Omental fat pad (tissue), 4 donors: Measurements from ENCODE around the gene FRAS1. TPM values are rescaled to one million over a fixed set of nuclear protein-coding genes. Genes with fewer than 3 reads are reported as not detected.

Source experiments
- ATAC-seq: fragments of 150-250 bp; one replicate; pipeline ENCODE4 v1.9.1; 2016; ENCODE audit warnings: mild to moderate bottlenecking, moderate library complexity; ENCODE audit not compliant: low FRiP score
- DNase-seq: peaks from one replicate; pipeline ENCODE4 v3.0.0-alpha.2; 2019; ENCODE audit warnings: low spot score
- total RNA-seq, 4 donors: library from RNA; depleted of rRNA; stranded (reverse); fragments of >200 nt; gene quantifications; one replicate each; pipeline ENCODE4 v1.1.0, GENCODE V29; 2016
- TF ChIP-seq, protein P1 (sequence below), 3 donors: fragments of 450-650 bp; IDR thresholded peaks; one replicate each; pipeline ENCODE4 v1.5.1; 2016 to 2017; ENCODE audit warnings: antibody characterized with exemption in 3 of 3, mild to moderate bottlenecking in 3 of 3, moderate library complexity in 2 of 3

Gene FRAS1
- total RNA-seq, 4 donors from 2014 or later = 0.47 to 40.5 (median 7.7) TPM

DNA sequence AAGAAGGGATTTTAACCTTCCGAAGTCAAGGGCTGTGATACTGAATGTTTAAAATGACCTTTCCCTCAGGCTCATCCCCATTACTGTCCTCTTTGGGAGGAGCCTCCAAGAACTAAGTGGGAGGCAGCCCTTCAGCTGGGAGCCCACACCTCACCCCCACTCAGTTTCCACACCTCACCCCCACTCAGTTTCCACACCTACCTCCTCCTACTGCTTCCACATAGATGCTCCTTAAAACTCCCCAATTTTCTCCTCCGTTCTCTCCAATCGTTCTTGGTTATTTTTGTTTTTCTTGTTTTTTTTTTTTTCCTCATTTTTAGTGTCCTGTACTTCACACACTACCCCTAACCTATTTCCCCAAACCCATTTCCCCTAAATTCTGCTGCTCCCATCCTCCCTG lies 462.8 kb downstream of the FRAS1 start:
- ATAC-seq = no peak
- TF ChIP-seq, protein P1, sequence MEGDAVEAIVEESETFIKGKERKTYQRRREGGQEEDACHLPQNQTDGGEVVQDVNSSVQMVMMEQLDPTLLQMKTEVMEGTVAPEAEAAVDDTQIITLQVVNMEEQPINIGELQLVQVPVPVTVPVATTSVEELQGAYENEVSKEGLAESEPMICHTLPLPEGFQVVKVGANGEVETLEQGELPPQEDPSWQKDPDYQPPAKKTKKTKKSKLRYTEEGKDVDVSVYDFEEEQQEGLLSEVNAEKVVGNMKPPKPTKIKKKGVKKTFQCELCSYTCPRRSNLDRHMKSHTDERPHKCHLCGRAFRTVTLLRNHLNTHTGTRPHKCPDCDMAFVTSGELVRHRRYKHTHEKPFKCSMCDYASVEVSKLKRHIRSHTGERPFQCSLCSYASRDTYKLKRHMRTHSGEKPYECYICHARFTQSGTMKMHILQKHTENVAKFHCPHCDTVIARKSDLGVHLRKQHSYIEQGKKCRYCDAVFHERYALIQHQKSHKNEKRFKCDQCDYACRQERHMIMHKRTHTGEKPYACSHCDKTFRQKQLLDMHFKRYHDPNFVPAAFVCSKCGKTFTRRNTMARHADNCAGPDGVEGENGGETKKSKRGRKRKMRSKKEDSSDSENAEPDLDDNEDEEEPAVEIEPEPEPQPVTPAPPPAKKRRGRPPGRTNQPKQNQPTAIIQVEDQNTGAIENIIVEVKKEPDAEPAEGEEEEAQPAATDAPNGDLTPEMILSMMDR (IDR thresholded peaks at IDR 0.05) = no peak

DNA sequence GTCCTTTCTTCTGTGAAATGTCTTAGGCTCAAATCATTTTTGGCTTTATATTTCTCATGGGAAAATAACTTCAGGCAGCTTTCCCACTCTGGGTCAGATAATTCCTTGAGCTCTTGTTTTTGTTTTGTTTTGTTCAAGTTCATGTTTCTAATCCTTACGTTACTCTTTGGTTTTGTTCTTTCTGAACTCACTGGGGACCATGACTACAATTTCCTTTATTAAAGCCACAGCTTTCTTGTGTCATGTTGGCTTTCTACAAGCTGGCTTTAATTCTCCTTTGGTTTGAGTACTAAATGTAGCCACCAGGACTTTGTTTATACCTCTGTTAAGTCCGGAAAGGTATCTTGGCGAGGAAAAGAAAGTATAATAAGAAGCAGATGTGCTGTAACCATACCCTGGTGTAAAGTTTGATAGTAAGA lies 463.7 kb downstream of the FRAS1 start:
- TF ChIP-seq, protein P1 (IDR thresholded peaks at IDR 0.05) = no peak
- ATAC-seq (no peak), DNase-seq (no peak)

More for the DNA sequence above, 462.8 kb downstream of the FRAS1 start:
- no peak for DNase-seq

DNA sequence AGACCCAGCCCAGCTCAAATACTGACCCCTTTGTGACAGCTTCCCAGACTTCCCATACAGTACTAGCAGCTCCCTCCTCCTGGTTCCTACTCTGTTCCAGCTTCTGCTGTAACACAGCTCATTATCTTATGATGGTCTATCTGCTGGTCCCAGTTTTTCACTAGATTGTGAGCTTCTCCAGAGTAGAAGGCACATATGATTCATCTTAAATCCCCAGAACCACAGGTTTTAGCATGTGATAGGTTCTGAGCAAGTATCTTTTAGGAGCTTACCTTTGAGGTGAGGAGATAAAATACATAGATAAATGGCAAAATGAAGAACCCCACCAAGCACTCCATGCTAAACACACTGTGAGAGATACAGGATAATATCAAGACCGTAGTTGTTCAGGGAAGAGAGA lies 466.9 kb downstream of the FRAS1 start:
- TF ChIP-seq, protein P1 (IDR thresholded peaks at IDR 0.05) = no peak
- ATAC-seq (no peak), DNase-seq (no peak)

DNA sequence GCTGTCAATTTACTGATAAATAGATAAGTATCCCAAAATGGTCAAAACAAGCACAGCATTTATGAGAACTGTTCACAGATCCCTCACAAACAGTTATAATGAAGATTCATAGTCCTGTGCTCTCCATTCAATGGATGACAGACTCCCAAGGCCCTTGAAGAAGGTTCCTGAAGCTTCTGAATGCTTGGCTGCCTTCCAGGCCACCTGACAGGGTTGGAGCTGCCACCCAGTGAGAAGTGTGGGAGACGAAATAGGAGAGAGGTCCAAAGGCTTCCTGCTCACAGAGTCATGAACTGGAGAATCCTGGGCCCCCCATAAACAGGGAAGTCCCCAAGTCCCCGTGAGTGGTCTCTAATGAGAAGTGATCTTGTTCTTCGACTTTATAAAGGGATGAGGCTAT lies 468.4 kb downstream of the FRAS1 start:
- TF ChIP-seq, protein P1 (IDR thresholded peaks at IDR 0.05) = no peak
- ATAC-seq (no peak), DNase-seq (no peak)

DNA sequence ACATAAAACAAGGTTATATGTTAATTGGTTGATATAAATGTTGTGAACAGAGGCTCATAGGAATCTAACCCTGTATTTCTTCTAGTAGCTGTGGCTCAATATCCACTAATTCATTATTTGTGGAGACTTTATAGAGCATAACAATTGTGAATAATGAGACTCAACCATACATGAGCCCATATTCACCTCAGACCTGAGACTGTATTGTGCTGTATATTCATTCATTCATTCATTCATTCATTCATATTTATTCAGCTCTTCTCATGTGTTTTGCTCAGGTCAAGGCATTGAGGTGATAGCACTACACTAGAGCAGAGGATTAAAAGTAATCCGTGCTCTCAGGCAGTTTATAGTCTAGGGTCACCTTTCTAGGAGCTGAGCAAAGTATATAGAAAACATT lies 470.0 kb downstream of the FRAS1 start:
- DNase-seq (no peak), ATAC-seq (no peak)
- TF ChIP-seq, protein P1 (IDR thresholded peaks at IDR 0.05) = no peak

DNA sequence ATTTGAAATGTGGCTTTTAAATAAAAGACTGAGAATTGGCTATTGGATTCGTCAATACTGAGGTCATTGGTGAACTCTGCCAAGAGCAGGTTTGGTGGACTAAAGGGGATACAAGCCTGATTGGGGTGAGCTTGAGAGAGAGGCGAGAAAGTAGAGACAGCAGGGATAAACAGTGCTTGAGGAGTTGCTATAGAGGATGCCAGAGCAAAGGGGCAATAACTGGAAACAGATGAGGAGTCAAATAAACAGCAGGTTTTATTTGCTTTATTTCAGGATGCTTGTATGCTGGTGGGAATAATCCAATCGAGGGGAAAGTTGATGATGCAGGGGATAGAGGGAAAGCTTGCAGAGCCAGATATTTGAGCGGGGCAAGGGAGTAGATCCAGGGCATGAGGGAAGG lies 470.4 kb downstream of the FRAS1 start:
- TF ChIP-seq, protein P1 (IDR thresholded peaks at IDR 0.05) = no peak
- no peak for ATAC-seq
- DNase-seq = no peak

DNA sequence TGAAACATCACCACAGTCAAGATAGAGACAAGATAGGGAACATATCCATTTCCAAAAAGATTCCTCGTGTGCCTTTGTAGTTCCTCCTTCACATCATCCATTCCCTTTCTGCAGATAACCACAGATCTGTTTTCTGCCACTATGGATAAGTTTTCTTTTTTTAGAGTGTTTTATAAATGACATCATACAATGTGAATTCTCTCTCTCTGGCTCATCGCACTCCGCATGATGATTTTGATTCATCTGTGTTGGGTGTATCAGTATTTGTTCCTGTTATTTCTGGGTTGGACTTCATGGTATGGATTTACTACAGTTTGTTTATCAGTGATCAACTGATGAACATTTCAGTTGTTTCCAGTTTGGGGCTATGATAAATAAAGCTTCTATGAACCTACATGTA lies 471.2 kb downstream of the FRAS1 start:
- no peak for DNase-seq
- TF ChIP-seq, protein P1 (IDR thresholded peaks at IDR 0.05) = no peak
- ATAC-seq = no peak
